ENCODE measurements around the gene DUSP12. TPM values are rescaled to one million over a fixed set of nuclear protein-coding genes. Genes with fewer than 3 reads are reported as not detected.

DUSP12 gene
- total and polyA plus RNA-seq, 9 of the 15 experiments (the other 6 are each of a cell fraction or from before 2014, with no cell fraction given): 10.4 to 81.4 (median 43.6) TPM

- POLR2A ChIA-PET: interaction anchor here (0.6 to 2.6 kb wide), 7 partner anchors 11 to 41 kb away, joined by 3 to 19 read pairs (median 5); partner anchors contain the start of genes DUSP12 and FCRLA
- Histone ChIP-seq H3K27ac (ENCODE audit: extremely low read depth, low read depth, low read length) (peak overlapping the region; percentile 94), H3K4me1 (replicated peaks in 1 of 2; ENCODE audit: control insufficient read depth in 2 of 2, insufficient read depth in 2 of 2, low read length in 2 of 2) (peaks cover 42 to 55% of the 10 kb centered on the region in 2 experiments), H3K9me1 (ENCODE audit: control insufficient read depth, insufficient read depth, low read length) (no peaks in the 10 kb centered on the region), H3K9me3 (replicated peaks; ENCODE audit: control insufficient read depth, insufficient read depth, low read depth, low read length) (no peaks in the 10 kb centered on the region), H3K79me2 (ENCODE audit: control insufficient read depth, insufficient read depth, low read length) (peaks cover 24% of the 10 kb centered on the region), H3K36me3 (ENCODE audit: control insufficient read depth, insufficient read depth, low read length) (no peaks in the 10 kb centered on the region), H3K27me3 (ENCODE audit: control insufficient read depth in 2 of 2, insufficient read depth in 2 of 2, low read length in 2 of 2) (no peaks in the 10 kb centered on the region), H3K4me2 (ENCODE audit: insufficient read depth, low read length) (peak overlapping the region; percentile 91), H2AFZ (ENCODE audit: low read depth, low read length) (peak overlapping the region; percentile 76), H3K4me3 (peak overlapping the region; percentile 74), H4K20me1 (replicated peaks; ENCODE audit: control insufficient read depth, insufficient read depth, low read length) (no peaks in the 10 kb centered on the region), H3K9ac (ENCODE audit: insufficient read depth in 1 of 2, low read depth in 2 of 2, low read length in 2 of 2) (peak overlapping the region; percentile 85 to 99)
- in situ Hi-C loops (cut with MboI) (no loop called here), intact Hi-C loops (cut with micrococcal nuclease) (no loop called here)
- FAIRE-seq: no peak
- ATAC-seq: peak; percentile 48
- 36% methylated on average over 31 of the region's 34 CpGs for WGBS (ENCODE audit: insufficient coverage, low coverage, missing lambda C conversion rate)
- TSS peak; percentile 77 for BruUV-seq (replicated peaks)
- CTCF ChIA-PET (ENCODE audit: low intra/inter-chr PET ratio): no interaction called here
- DNase-seq (ENCODE audit: extremely low read depth in 1 of 4, low spot score in 3 of 4): peak in 3 of 4 experiments; percentile 35 to 37 (median 36)
- TF ChIP-seq RAD21 (CRISPR knock-in tag; conservative IDR thresholded peaks at IDR 0.05 in 1 of 2, IDR thresholded peaks at IDR 0.05 in 1 of 2): peak in 1 of 2 experiments; percentile 3; a peak in 1 of 4 replicates
- TF ChIP-seq NR2C2 (CRISPR knock-in tag; IDR thresholded peaks at IDR 0.05): peak; percentile 71
- TF ChIP-seq NR2C2 (tag; IDR thresholded peaks at IDR 0.05): no peak
- peak in 1 of 2 experiments; percentile 29 for TF ChIP-seq E2F6 (IDR thresholded peaks at IDR 0.05; ENCODE audit: borderline replicate concordance in 1 of 2, extremely low read depth in 1 of 2, insufficient read depth in 1 of 2, insufficient read length in 1 of 2, low read depth in 1 of 2, low read length in 1 of 2, poor library complexity in 1 of 2, severe bottlenecking in 1 of 2)
- TF ChIP-seq, protein P1, sequence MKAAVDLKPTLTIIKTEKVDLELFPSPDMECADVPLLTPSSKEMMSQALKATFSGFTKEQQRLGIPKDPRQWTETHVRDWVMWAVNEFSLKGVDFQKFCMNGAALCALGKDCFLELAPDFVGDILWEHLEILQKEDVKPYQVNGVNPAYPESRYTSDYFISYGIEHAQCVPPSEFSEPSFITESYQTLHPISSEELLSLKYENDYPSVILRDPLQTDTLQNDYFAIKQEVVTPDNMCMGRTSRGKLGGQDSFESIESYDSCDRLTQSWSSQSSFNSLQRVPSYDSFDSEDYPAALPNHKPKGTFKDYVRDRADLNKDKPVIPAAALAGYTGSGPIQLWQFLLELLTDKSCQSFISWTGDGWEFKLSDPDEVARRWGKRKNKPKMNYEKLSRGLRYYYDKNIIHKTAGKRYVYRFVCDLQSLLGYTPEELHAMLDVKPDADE (conservative IDR thresholded peaks at IDR 0.05; ENCODE audit: control insufficient read depth, low read depth, low read length): 0 out of 2 replicates have a peak, but pooled peaks have one; percentile 15
- peak; percentile 43; the same call in 1 of the 2 replicates for TF ChIP-seq TEAD4 (IDR thresholded peaks at IDR 0.05; ENCODE audit: low read length)
- no peak for TF ChIP-seq TEAD4 (CRISPR knock-in tag; IDR thresholded peaks at IDR 0.05; ENCODE audit: borderline replicate concordance)
- TF ChIP-seq ZNF449 (CRISPR knock-in tag; IDR thresholded peaks at IDR 0.05): no peak
- peak; percentile 70; the same call in 1 of the 2 replicates for TF ChIP-seq POLR2A (conservative IDR thresholded peaks at IDR 0.05)
- TF ChIP-seq, protein P2, sequence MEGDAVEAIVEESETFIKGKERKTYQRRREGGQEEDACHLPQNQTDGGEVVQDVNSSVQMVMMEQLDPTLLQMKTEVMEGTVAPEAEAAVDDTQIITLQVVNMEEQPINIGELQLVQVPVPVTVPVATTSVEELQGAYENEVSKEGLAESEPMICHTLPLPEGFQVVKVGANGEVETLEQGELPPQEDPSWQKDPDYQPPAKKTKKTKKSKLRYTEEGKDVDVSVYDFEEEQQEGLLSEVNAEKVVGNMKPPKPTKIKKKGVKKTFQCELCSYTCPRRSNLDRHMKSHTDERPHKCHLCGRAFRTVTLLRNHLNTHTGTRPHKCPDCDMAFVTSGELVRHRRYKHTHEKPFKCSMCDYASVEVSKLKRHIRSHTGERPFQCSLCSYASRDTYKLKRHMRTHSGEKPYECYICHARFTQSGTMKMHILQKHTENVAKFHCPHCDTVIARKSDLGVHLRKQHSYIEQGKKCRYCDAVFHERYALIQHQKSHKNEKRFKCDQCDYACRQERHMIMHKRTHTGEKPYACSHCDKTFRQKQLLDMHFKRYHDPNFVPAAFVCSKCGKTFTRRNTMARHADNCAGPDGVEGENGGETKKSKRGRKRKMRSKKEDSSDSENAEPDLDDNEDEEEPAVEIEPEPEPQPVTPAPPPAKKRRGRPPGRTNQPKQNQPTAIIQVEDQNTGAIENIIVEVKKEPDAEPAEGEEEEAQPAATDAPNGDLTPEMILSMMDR (IDR thresholded peaks at IDR 0.05 in 2 of 3, conservative IDR thresholded peaks at IDR 0.05 in 1 of 3; ENCODE audit: insufficient read depth in 2 of 3, low read depth in 1 of 3, low read length in 3 of 3): peak; percentile 23 to 41 (median 29); a peak in 3 of 6 replicates
- peak; percentile 64; the same call in 1 of the 2 replicates for TF ChIP-seq THRB (CRISPR knock-in tag; conservative IDR thresholded peaks at IDR 0.05)
These were observed 23.6 kb upstream of the DUSP12 start for GRCh38 chr1:161725908-161726472.
